Hematopoietic multipotent progenitor cell treated with erythropoietin and hydrocortisone succinate and interleukin-3 and kit ligand, for 4 days (in vitro differentiated cells): ENCODE results near the gene RBFOX2.
A peak's percentile ranks its signal among the peaks of the same experiment; 100 is the strongest.
"Not testable (repeated sequence)": the region's sequence is repeated elsewhere in the genome, so short reads cannot be mapped to it uniquely, and the experiment has no call there.

Source experiments
- DNase-seq: peaks from one replicate; pipeline ENCODE4 v3.0.0-alpha.2; 2015

RBFOX2 gene, protein sequence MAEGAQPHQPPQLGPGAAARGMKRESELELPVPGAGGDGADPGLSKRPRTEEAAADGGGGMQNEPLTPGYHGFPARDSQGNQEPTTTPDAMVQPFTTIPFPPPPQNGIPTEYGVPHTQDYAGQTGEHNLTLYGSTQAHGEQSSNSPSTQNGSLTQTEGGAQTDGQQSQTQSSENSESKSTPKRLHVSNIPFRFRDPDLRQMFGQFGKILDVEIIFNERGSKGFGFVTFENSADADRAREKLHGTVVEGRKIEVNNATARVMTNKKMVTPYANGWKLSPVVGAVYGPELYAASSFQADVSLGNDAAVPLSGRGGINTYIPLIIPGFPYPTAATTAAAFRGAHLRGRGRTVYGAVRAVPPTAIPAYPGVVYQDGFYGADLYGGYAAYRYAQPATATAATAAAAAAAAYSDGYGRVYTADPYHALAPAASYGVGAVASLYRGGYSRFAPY

DNA sequence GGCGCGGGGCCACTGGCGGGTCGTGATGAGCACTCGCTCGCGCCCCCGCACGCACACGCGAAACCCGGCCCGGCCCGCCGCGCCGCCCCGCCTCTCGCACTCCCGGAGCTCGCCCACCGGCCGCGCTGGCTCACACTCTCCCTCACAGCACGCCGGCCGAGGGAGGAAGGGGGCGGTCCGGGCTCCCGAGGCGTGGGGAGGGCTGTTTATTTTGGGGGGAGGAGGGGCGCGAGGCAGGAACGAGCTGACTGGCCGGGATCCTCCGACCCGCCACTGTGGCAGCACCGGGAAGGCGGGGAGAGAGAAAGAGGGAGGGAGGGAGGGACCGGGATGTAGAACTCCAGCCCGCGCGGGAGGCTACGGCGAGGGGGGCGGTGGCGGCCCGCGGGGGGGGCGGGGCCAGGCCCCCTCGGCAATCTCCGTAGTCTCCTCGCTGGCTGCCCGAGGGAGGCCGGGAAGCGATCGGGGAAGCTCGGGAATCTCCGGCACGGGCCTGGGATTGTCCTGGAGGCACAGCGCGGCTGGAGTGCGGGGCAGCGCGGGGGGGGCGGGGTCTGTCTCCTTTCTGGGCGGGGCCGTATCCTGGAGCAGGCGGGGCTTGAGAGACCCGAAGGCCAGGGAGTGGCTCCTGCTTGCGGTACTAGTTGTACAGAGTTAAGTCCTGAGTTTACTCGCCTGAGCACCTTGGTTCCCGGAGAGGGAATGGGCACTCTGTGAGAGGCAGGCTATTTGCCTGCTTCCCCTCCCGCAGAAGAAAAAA lies at the start of gene RBFOX2:
RBFOX2 (minus strand) TSS at position 179 of the 760 bp plus-strand sequence. CDS start 399 bp downstream, outside the sequence.
- DNase-seq: peak; percentile 95

DNA sequence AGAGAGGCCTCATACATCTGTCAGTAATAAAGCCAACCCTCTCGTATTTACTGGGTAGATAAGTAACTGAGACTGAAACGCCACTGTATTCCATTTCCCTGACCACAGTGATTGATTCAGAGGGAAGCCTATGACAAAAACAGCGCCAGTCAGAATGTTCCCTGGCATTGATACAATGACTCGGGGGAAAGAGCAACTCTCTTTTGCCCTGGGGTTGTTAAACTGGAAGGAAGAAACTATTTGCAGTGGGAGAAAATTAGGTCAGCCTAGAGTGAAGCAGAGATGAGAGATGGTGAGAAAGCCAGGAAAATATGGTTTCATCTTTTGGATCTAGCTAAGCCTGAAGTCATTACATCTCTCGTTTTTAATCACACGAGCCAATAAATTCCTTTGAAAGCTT lies 48.6 kb upstream of the RBFOX2 start:
- DNase-seq: no peak

DNA sequence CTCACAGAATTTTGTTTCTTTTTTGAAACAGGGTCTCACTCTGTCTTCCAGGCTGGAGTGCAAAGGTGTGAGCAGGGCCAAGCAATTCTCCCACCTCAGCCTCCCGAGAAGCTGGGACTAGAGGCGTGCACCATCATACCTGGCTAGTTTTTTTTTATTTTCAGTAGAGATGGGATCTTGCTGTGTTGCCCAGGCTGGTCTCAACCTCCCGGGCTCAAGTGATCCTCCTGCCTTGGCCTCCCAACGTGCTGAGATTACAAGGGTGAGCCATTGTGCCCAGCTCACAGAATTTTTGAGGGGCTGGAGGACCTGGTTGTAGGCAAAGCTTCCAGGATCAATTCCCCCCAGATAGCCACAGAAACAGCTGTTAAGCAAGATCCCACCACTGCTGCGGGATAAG lies 47.1 kb upstream of the RBFOX2 start:
- no peak for DNase-seq

DNA sequence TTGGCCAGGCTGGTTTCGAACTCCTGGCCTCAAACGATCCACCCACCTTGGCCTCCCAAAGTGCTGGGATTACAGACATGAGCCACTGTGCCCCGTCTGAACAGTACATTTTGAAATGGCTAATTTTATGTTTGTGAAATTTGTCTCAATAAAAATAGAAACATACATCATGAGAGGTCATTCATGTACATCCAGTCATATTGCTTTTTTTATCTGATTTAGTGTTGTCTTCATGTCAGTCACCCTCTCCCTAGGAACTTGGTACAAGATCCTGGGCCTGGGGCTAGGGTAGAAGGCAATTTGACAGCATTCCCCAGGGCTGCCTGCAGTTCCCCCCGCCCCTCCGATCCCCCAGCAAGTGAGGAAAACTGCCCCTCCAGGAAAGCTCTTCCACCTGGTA lies 46.6 kb upstream of the RBFOX2 start:
- no peak for DNase-seq

DNA sequence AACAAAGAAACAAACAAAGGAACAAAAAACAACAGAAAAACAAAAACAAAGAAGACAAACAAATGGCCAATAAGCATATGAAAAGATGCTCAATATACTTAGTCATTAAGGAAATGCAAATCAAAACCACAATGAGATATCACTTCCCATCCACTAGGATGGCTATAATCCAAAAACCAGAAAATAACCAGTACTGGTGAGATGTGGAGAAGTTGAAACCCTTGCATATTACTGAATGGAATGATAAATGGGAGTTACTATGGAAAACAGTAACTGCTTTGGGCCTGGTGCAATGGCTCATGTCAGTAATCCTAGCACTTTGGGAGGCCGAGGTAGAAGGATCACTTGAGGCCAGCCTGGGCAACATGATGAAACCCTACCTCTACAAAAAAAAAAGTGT lies 44.9 kb upstream of the RBFOX2 start:
- peak; percentile 24 for DNase-seq

DNA sequence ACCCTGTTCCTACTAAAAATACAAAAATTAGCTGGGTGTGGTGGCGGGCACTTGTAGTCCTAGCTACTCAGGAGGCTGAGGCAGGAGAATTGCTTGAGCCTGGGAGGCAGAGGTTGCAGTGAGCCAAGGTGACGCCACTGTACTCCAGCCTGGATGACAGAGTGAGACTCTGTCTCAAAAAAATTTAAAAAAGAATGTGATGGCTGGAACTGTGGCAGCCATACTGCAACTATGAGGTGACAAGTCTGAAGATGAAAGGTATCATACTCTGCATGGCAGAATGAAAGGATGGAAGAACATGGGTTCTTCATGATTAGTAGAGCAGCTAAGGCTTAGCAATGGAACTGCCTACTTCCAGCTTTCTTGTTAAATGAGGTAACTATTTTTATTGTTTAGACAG lies 42.0 kb upstream of the RBFOX2 start:
- not testable (repeated sequence) for DNase-seq

DNA sequence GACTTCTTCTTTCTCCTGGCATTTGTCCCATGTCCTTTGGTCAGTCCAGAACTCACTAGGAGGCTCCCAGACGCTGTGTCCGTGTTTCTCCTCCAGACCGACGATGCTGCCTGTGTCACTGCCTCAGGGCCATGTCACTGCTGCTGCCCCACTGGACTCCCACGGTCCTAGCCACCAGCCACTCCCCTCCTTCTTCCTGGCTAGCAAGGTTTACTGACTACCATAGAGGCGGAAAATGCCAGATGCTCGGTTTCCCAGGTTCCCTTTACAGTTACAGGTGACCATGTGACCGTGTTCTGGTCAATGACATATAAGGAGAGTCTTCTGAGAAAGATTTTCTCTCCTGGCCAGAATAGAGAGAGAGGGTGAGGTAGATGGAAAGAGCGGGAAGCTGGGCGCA lies 40.7 kb upstream of the RBFOX2 start:
- no peak for DNase-seq

DNA sequence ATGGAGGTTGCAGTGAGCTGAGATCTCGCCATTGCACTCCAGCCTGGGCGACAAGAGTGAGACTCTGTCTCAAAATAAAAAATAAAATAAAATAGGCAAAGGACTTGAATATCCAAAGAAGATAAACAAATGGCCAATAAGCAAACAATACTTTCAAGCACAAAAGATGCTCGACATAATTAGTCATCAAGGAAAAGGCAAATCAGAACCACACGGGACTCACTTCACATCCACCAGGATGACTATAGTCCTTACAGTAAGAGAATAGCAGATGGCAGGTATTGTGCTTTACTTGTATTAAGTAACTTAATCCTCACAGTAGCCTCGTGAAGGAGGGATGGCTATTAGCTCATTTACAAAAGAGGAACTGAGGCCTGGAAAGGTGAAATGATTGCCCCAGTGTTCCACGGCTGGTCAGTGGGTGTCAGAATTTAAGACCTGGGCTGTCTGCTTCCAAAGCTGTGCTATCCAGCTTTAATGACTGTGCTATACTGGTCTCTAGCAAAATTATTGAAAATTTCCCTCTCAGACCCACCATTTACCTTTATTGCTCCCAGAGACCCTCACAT lies 40.2 kb upstream of the RBFOX2 start:
- no peak for DNase-seq

DNA sequence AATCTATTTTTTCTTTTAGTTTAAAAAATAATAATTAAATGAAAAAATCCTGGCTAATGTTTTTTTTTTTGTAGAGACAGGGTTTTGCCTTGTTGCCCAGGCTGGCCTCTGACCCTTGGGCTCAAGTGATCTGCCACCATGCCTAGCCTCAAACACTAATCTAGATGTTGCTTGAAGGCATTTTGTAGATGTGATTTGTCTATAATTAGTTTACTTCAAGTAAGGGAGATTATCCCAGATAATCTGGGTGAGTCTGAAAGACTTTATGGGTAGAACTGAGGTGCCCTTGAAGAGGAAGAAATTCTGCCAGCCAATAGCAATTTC lies 38.6 kb upstream of the RBFOX2 start:
- DNase-seq: no peak

DNA sequence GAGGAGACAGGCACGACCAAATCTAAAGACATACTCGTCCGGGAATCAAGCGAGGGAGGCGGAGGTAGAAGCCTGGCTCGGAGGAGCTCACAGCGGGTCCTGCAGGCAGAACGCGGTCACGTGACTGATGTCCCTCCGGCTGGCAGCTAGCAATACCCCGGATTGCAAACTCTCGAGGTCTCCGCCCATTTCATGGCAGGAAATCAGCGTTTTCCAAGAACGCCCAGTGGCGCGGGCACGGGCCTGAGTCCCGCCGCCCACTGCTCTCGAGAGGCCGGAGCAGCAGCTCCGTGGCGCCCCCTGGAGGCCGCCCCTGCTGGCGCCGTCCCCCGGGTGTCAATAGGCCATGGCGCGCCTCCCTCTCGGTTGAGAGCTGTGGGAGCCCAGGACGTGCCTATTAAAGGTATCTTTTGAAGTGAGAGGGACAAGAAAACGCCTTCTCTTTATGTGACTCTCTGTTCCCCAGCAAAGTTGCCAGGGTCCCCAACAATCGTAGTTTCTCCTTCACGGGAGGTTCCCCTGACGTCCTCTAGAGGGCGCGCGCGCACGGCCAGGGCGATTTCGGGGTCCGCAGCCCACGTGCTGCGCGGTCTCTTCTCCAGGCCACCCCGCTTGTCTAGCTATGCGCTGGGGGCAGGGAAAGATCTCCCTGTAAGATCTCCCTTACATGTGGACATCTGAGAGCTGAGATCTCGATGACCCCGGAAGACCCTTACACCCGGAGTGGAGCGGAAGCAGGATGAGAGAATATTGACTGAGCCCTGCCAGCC lies 37.3 kb upstream of the RBFOX2 start:
- peak; percentile 92 for DNase-seq

DNA sequence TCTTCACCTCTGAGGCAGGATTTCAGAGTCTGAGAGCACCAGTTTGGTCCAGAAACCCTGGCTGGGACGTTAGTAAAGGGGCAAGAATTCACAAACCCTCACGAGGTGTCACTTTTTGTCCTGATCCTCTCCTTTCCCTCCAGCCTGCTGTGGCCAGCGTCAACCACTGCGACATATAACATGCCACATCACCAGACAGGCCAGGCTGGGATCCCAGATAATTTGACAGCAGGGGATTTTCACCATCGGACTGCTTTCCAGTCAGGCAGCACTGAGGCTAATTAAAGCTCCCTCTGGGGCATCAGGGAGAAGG lies 36.8 kb upstream of the RBFOX2 start:
- no peak for DNase-seq

DNA sequence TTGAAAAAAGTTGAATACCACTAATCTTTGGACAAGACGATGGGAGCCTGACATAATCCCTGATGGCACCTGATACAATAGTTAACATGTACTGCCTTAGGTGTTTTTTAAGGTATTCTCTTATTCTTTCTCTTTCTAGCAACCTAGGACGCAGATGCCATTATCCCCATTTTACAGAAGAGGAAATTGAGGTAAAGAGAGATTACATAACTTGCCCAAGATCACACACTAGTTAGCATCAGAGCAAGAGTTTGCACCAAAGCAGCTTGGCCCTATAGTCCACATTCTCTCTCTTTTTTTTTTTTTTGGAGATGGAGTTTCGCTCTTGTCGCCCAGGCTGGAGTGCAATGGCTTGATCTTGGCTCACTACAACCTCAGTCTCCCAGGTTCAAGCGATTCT lies 35.7 kb upstream of the RBFOX2 start:
- no peak for DNase-seq

DNA sequence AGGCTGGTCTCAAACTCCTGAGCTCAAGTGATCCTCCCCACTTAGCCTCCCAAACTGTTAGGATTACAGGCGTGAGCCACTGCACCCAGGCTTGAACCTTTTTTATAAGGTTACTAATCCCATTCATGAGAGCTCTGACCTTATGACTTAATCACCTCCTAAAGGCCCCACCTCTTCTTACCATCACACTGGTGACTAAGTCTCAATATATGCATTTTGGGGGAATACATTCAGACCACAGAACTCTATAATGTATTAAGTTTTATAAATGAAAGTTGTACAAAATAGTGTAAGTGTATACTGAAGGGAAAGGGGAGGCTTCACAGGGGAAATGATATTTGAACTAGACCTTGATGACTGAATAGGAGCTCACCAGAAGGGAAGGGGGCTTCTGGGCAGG lies 28.4 kb upstream of the RBFOX2 start:
- DNase-seq: no peak

DNA sequence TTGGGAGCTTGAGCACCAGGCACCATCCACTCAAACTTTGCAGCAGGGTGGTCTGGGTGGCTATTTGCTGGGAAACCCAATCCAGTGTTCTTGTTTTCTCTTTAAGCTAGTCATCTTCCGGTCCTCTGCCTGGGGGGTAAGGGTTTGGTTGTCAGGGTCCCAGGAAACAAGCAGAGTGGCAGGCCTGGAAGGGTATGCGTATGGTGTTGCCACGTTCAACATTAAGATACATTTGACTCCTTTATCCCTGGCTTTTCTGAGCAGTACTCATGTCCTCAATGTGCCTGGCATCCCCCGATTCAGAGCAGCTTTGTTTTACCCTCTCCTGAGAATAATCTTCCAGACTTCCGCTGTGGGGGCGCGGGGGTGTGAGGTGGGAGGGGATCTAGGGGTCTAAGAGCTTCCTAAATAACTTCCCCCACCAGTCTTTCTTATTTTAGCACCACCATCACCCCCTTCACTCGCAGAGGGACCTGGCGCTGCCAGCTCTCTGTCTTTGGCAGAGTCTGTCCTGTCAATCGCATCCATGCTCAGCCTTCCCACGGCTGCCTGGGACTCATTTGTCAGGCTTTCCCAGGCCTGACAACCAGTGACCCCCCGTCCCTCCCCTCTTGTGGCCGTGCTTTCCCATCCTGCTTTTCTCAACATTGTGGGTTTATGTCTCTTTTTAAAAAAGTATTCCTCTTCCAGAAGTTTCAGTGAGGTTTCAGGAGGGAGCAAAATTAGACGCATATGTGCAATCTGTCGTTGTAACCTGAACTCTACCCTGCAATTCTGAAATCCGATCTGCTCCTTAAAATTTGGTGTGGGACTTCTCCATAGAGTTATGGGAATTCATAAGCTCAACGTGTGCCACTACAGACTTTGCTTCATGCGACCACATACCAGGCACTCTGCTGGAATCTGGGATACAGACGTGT lies 27.0 kb upstream of the RBFOX2 start:
- no peak for DNase-seq

DNA sequence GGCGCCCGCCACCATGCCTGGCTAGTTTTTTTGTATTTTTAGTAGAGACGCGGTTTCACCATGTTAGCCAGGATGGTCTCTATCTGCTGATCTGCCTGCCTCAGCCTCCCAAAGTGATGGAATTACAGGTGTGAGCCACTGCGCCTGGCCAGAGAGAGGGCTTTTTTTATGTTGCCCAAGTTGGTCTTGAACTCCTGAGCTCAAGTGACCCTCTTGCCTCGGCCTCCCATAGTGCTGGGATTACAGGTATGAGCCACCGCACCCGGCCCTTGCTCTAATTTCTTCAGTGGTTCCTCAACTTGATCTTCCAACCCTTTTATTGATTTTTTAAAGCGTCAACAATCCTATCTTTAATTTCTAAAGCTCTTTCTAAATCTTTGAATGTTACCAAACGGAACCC lies 25.8 kb upstream of the RBFOX2 start:
- not testable (repeated sequence) for DNase-seq

DNA sequence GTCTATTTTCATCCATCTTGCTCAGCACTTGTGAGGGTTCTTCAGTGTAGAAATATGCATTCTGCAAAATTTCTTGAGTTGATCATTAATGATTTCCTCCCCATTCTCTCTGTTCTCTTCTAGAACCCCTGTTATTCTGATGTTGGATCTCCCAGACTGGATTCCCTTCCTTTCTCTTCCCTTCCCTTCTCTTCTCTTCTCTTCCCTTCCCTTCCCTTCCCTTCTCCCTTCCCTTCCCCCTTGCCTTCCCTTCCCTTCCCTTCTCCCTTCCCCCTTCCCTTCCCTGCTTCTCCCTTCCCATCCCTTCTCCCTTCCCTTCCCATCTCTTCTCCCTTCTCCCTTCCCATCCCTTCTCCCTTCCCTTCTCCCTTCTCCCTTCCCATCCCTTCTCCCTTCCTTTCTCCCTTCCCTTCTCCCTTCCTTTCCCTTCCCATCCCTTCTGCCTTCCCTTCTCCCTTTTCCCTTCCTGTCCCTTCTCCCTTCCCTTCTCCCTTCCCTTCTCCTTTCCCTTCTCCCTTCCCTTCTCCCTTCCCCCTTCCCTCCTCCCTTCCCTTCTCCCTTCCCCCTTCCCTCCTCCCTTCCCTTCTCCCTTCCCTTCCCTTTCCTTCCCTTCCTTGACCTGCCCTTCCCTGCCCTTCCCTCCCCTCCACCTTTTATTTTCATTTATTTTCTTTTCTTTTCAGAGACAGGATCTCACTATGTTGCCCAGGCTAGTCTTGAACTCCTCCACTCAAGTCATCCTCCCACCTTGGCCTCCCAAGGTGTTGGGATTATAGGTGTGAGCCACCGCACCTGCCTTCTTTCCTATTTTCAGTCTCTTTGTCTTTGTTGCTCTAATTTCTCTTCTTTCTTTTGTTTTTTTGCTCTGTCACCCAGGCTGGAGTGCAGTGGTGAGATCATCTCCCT lies 24.9 kb upstream of the RBFOX2 start:
- no peak for DNase-seq

DNA sequence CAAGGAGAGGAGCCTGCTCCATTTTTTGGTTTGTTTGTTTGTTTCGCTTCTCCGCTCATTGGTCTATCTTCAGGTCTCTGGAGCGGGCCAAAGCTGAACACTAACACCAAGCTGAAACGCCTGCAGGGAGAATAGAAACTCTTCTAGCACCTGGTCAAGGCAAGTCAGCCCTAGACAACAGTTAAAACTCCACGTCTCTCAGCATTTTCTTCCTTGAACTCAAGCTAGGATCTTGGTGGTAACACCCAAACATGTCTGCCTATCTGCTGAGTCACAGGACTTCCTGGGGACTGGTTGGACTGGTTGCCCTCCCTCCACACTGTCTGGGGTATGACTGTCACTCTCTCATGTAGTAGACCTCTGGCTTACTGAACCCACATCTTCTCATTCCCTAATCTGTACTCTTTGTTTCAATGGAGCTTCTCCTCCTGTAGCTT lies 23.9 kb upstream of the RBFOX2 start:
- DNase-seq: peak; percentile 85

DNA sequence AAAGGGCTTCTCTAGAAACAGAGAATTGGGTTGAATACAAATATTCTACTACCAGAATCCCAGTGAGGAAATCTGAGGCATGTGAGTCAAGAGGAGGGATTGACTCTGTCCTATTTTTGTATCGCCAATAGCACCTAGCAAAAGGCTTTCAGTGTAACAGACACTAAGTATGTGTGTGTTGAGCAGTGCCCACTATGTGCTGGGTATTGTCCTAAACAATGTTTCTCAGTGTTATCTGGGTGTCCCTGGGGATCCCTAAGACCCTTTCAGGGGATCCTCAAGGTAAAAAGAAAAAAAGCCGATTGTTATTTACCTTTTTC lies 21.0 kb upstream of the RBFOX2 start:
- DNase-seq: no peak

DNA sequence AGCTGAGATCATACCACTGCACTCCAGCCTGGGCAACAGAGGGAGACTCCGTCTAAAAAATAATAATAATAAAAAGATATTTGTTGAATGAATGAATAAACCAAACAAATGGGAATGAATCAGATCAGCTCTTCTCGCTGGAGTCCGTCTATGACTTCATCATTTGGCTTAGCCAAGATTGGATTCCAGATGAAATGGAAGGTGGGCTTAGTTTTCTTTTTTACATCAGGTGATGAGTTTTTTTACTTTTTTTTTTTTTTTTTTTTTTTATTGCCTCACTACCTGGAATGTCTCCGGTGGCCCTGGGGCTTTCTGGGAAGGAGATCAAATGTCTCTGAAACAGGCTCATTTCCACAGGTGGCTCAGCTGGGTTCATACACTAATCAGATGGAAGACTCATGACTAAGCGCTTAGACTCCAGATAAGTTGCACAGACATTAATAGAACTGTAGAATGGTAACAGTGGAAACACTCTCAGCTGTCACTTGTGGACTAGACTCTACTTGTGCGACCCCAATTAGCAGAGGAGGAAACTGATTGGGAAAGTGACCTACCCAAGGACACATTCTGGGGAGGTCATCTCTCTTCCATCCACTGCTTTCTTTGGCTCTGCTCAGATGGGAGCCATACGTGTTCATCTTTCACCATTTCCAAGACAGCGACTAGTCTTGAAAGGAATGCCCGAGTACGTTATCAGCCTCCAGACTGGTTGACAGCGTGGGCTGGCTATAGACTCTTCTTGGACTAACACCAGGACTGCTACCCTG lies 20.5 kb upstream of the RBFOX2 start:
- no peak for DNase-seq

DNA sequence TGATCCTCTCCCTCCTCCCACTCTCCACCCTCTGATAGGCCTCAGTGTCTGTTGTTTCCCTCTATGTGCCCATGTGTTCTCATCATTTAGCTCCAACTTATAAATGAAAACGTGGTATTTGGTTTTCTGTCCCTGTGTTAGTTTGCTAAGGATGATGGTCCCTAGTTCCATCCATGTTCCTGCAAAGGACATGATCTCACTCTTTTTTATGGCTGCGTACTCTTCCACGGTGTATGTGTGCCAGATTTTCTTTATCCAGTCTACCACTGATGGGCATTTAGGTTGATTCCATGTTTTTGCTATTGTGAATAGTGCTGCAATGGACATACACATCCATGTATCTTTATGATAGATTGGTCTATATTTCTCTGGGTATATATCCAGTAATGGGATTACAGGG lies 15.9 kb upstream of the RBFOX2 start:
- not testable (repeated sequence) for DNase-seq

DNA sequence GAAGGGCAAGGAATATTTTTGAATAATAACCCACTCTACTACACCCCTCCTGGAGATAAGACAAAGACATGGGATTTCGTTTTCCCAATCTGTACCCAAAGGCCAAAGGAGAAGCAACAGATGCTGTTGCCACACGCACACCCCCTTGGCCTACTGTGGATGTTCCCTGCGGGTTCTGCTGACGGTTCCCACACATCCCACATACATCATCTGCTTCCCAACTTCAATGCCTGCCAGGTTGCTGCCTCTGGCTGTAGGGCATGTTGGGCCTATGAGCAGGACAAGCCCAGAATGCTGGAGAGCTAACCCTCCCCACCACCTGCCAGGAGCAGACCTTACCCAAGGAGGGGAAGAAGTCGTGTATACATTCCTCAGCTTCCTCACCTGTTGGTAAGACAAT lies 13.6 kb upstream of the RBFOX2 start:
- no peak for DNase-seq
